ENCODE measurements around the gene DTX3L. TPM values are rescaled to one million over a fixed set of nuclear protein-coding genes. Genes with fewer than 3 reads are reported as not detected.

Gene DTX3L
- polyA plus RNA-seq, 2 donors: 5.9 to 6.4 TPM

DNA sequence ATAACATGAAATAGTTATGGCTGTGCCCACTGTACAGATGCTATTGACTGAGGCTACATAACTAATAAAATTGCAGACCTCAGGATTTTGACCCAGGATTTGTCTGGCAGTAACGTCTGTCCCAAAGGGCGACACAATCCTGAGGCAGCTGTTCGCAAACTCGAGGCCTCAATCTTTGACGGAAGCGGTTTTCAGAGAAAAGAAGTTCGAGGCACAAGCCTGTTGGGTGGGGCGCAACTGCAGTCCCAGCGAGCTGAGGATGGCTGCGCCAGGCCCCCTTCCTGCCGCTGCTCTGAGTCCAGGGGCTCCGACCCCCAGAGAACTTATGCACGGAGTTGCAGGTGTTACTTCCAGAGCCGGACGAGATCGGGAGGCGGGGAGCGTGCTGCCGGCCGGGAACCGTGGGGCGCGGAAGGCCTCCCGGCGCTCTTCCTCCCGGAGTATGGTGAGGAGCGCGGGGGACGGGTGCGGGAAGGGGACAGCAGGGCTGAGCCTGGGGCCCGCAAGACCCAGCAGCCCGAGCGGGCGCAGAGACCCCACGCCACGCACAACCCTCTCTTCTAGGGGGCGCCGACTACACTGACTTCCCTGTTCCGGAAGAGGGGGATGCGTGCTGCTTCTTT lies 13.4 kb downstream of the DTX3L start, which contains the start of gene PARP15:
TSS of gene PARP15 (plus strand) at position 242 of the 623 bp plus-strand sequence. CDS start at position 260, 18 bp downstream.
- Histone ChIP-seq H3K4me3 (ENCODE audit: low read depth in 1 of 2, low read length in 2 of 2) (peak within 1 kb of the TSS; percentile 41 to 62), H3K4me1 (ENCODE audit: control insufficient read depth in 2 of 2, insufficient read depth in 2 of 2, low read length in 1 of 2) (no peaks in the 10 kb centered on the region), H3K27me3 (ENCODE audit: control insufficient read depth in 1 of 2, insufficient read depth in 2 of 2, low read length in 2 of 2) (no peaks in the 10 kb centered on the region), H3K36me3 (ENCODE audit: control insufficient read depth in 2 of 2, insufficient read depth in 2 of 2, low read length in 1 of 2) (no peaks in the 10 kb centered on the region), H3K9me3 (ENCODE audit: control insufficient read depth in 2 of 2, insufficient read depth in 1 of 2, low read depth in 1 of 2, low read length in 1 of 2) (peaks cover 0 to 3% of the 10 kb centered on the region in 2 donors), H3K27ac (ENCODE audit: low read depth in 2 of 2, low read length in 1 of 2) (peak within 1 kb of the TSS in 1 of 2 donors; percentile 21)
- WGBS, 2 donors: 9 to 10% methylated on average over 35 to 40 of the region's 40 CpGs

DNA sequence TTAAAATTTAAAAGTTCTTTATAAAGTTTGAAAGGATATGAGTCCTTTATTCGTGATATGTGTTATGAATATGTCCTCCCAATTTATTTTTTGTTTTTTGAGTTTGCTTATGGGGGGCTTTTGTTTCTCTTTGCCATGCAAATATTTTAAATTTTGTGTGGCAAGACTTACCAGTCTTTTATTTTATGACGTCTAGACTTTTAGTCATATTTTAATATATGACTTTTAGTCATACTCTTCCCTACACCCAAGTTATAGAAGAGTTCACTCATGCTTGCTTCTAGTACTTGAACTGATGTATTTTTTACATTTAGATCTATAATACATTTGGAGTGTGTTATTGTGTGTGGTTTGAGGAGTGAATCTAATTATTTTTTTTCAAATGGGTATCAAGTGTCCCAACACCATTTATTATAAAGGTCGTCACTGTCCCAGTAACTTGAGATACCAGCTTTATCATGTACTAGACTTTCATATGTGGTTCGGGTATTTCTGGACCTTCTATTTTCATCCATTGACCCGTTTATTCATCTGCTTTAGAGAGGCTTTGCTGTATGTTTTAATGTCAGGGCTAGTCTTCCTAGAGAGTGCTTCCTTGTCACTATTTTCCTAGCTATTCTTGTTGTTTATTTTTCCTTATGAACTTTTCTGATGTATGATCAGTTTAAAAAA lies 14.1 kb downstream of the DTX3L start:
- Histone ChIP-seq H3K27ac (ENCODE audit: low read depth in 2 of 2, low read length in 1 of 2) (no peak overlapping the region), H3K4me1 (ENCODE audit: control insufficient read depth in 2 of 2, insufficient read depth in 2 of 2, low read length in 1 of 2) (no peaks in the 10 kb centered on the region), H3K9me3 (ENCODE audit: control insufficient read depth in 2 of 2, insufficient read depth in 1 of 2, low read depth in 1 of 2, low read length in 1 of 2) (peaks cover 0 to 3% of the 10 kb centered on the region in 2 donors), H3K4me3 (ENCODE audit: low read depth in 1 of 2, low read length in 2 of 2) (peak overlapping the region in 1 of 2 donors; percentile 41), H3K27me3 (ENCODE audit: control insufficient read depth in 1 of 2, insufficient read depth in 2 of 2, low read length in 2 of 2) (no peaks in the 10 kb centered on the region), H3K36me3 (ENCODE audit: control insufficient read depth in 2 of 2, insufficient read depth in 2 of 2, low read length in 1 of 2) (no peaks in the 10 kb centered on the region)
- WGBS, 2 donors: 51 to 57% methylated on average over 5 of the region's 5 CpGs

DNA sequence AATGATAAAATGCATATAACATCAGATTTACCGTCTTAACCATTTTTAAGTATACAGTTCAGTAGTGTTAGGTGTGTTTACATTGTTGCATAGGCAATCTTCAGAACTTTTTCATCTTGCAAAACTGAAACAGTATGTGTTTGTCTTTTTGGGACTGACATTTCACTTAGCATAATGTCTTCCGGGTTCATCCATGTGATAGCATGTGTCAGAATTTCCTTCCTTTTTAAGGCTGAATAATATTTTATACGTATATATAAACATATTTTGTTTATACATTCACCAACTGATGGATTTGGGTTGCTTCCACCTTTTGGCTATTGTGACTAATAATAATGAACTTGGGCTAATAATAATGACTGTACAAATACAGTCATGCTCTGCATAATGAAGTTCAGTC lies 16.3 kb downstream of the DTX3L start:
- Histone ChIP-seq H3K27ac (ENCODE audit: low read depth in 2 of 2, low read length in 1 of 2) (no peak overlapping the region), H3K27me3 (ENCODE audit: control insufficient read depth in 1 of 2, insufficient read depth in 2 of 2, low read length in 2 of 2) (no peaks in the 10 kb centered on the region), H3K9me3 (ENCODE audit: control insufficient read depth in 2 of 2, insufficient read depth in 1 of 2, low read depth in 1 of 2, low read length in 1 of 2) (peaks cover 0 to 5% of the 10 kb centered on the region in 2 donors), H3K4me3 (ENCODE audit: low read depth in 1 of 2, low read length in 2 of 2) (no peak overlapping the region), H3K4me1 (ENCODE audit: control insufficient read depth in 2 of 2, insufficient read depth in 2 of 2, low read length in 1 of 2) (no peaks in the 10 kb centered on the region), H3K36me3 (ENCODE audit: control insufficient read depth in 2 of 2, insufficient read depth in 2 of 2, low read length in 1 of 2) (no peaks in the 10 kb centered on the region)
- 71 to 72% methylated on average over 3 of the region's 3 CpGs for WGBS, 2 donors

DNA sequence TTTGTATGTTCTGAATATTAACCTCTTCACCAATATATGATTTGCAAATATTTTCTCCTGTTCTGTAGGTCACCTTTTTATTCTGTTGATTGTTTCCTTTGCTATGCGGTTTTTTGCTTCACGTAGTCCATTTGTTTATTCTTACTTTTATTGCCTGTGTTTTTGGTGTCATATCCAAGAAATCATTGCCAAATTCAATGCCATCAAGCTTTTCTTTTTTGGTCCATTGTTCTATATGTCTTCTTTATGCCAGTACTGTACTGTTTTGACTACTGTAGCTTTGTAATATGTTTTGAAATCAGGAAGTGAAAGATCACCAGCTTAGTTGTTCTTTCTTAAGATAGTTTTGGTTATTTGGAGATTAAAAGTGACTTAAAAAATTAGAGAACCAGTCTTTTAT lies 17.5 kb downstream of the DTX3L start:
- H3K36me3 ChIP-seq (ENCODE audit: control insufficient read depth in 2 of 2, insufficient read depth in 2 of 2, low read length in 1 of 2): no peaks in the 10 kb centered on the region
- H3K4me1 ChIP-seq (ENCODE audit: control insufficient read depth in 2 of 2, insufficient read depth in 2 of 2, low read length in 1 of 2): no peaks in the 10 kb centered on the region
- no peaks in the 10 kb centered on the region for H3K27me3 ChIP-seq (ENCODE audit: control insufficient read depth in 1 of 2, insufficient read depth in 2 of 2, low read length in 2 of 2)
- no peak overlapping the region for H3K4me3 ChIP-seq (ENCODE audit: low read depth in 1 of 2, low read length in 2 of 2)
- 97 to 98% methylated on average over 2 of the region's 2 CpGs for WGBS, 2 donors
- peaks cover 0 to 5% of the 10 kb centered on the region in 2 donors for H3K9me3 ChIP-seq (ENCODE audit: control insufficient read depth in 2 of 2, insufficient read depth in 1 of 2, low read depth in 1 of 2, low read length in 1 of 2)
- no peak overlapping the region for H3K27ac ChIP-seq (ENCODE audit: low read depth in 2 of 2, low read length in 1 of 2)

DNA sequence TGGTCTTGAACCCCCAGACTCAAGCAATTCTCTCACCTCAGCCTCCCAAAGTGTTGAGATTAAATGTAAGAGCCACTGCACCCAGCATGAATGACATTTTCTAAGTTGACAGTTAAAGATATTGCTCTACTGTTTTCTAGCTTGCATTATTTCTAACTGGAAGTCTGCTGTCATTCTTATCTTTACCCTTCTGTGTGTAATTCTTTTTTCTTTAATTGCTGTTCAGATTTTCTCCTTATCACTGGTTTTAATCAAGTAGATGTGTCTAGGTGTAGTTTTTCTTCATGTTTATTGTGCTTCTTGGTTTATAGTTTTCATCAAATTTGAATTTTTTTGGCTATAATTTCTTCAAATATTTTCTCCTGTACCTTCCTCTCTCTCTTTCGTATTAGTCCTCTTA lies 18.3 kb downstream of the DTX3L start:
- H3K4me1 ChIP-seq (ENCODE audit: control insufficient read depth in 2 of 2, insufficient read depth in 2 of 2, low read length in 1 of 2): no peaks in the 10 kb centered on the region
- no peaks in the 10 kb centered on the region for H3K27me3 ChIP-seq (ENCODE audit: control insufficient read depth in 1 of 2, insufficient read depth in 2 of 2, low read length in 2 of 2)
- WGBS, 2 donors: 97 to 98% methylated on average over 1 of the region's 1 CpG

DNA sequence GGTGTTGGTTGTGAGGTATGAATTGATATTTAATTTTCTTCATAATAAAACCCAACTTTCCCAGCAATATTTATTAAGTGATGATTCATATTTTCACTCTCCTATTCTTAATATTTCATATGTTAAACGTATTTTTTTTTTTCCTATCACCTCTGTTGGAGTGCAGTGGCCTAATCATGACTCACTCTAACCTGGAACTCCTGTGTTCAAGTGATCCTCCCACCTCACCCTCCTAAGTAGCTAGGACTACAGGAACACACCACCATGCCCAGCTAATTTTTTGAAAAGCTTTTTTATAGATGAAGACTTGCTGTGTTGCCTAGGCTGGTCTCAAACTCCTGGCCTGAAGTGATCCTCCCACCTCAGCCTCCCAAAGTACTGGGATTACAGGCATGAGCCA lies 22.0 kb downstream of the DTX3L start:
- Histone ChIP-seq H3K9me3 (ENCODE audit: control insufficient read depth in 2 of 2, insufficient read depth in 1 of 2, low read depth in 1 of 2, low read length in 1 of 2) (peaks cover 0 to 5% of the 10 kb centered on the region in 2 donors), H3K36me3 (ENCODE audit: control insufficient read depth in 2 of 2, insufficient read depth in 2 of 2, low read length in 1 of 2) (no peaks in the 10 kb centered on the region), H3K27me3 (ENCODE audit: control insufficient read depth in 1 of 2, insufficient read depth in 2 of 2, low read length in 2 of 2) (no peaks in the 10 kb centered on the region), H3K4me1 (ENCODE audit: control insufficient read depth in 2 of 2, insufficient read depth in 2 of 2, low read length in 1 of 2) (no peaks in the 10 kb centered on the region), H3K4me3 (ENCODE audit: low read depth in 1 of 2, low read length in 2 of 2) (no peak overlapping the region), H3K27ac (ENCODE audit: low read depth in 2 of 2, low read length in 1 of 2) (no peak overlapping the region)
- 33 to 35% methylated on average over 1 of the region's 1 CpG for WGBS, 2 donors

More for the DNA sequence above, 18.3 kb downstream of the DTX3L start:
- no peak overlapping the region for H3K4me3 ChIP-seq (ENCODE audit: low read depth in 1 of 2, low read length in 2 of 2)
- no peaks in the 10 kb centered on the region for H3K36me3 ChIP-seq (ENCODE audit: control insufficient read depth in 2 of 2, insufficient read depth in 2 of 2, low read length in 1 of 2)
- H3K27ac ChIP-seq (ENCODE audit: low read depth in 2 of 2, low read length in 1 of 2): no peak overlapping the region
- H3K9me3 ChIP-seq (ENCODE audit: control insufficient read depth in 2 of 2, insufficient read depth in 1 of 2, low read depth in 1 of 2, low read length in 1 of 2): peaks cover 0 to 5% of the 10 kb centered on the region in 2 donors

DNA sequence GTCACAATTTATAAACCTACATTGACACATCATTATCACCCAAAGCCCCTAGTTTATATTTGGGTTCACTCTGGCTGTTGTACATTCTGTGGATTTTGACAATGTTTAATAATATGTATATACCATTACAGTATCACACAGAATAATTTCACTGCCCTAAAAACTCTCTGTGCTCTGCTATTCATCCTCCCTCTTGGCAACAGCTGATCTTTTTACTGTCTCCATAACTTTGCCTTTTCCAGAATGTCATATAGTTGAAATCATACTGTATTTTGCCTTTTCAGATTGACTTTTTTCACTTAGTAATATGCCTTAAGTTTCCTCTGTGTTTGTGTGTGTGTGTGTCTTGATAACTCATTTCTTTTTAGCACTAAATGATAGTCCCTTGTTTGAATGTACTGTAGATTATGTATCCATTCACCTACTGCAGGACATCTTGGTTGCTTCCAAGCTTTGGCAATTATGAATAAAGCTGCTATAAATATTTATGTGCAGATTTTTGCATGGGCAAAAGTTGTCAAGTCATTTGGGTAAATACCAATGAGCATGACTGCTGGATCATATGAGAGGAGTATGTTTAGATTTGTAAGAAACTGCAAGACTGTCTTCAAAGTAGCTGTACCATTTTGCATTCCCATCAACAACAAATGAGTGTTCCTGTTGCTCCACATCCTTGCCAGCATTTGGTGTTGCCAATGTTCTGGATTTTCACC lies 22.8 kb downstream of the DTX3L start:
- Histone ChIP-seq H3K9me3 (ENCODE audit: control insufficient read depth in 2 of 2, insufficient read depth in 1 of 2, low read depth in 1 of 2, low read length in 1 of 2) (peaks cover 0 to 5% of the 10 kb centered on the region in 2 donors), H3K4me3 (ENCODE audit: low read depth in 1 of 2, low read length in 2 of 2) (no peak overlapping the region), H3K4me1 (ENCODE audit: control insufficient read depth in 2 of 2, insufficient read depth in 2 of 2, low read length in 1 of 2) (no peaks in the 10 kb centered on the region), H3K27ac (ENCODE audit: low read depth in 2 of 2, low read length in 1 of 2) (no peak overlapping the region), H3K27me3 (ENCODE audit: control insufficient read depth in 1 of 2, insufficient read depth in 2 of 2, low read length in 2 of 2) (no peaks in the 10 kb centered on the region), H3K36me3 (ENCODE audit: control insufficient read depth in 2 of 2, insufficient read depth in 2 of 2, low read length in 1 of 2) (no peaks in the 10 kb centered on the region)

DNA sequence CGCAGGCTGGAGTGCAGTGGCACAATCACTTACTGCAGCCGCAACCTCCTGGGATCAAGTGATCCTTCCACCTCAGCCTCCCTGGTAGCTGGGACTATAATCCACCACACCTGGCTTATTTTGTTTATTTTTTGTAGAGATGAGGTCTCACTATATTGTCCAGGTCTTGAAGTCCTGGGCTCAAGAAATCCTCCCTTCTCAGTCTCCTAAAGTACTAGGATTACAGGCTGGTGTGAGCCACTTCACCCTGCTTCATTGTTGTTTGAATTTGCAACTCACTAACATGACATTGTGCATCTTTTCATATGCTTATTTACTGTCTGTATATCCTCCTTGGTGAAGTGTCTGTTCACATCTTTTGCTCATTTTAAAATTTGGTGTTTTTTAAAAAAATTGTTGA lies 23.4 kb downstream of the DTX3L start:
- H3K36me3 ChIP-seq (ENCODE audit: control insufficient read depth in 2 of 2, insufficient read depth in 2 of 2, low read length in 1 of 2): no peaks in the 10 kb centered on the region
- H3K27ac ChIP-seq (ENCODE audit: low read depth in 2 of 2, low read length in 1 of 2): no peak overlapping the region
- no peaks in the 10 kb centered on the region for H3K27me3 ChIP-seq (ENCODE audit: control insufficient read depth in 1 of 2, insufficient read depth in 2 of 2, low read length in 2 of 2)
- WGBS, 2 donors: 22 to 45% methylated on average over 2 of the region's 2 CpGs
- peaks cover 0 to 3% of the 10 kb centered on the region in 2 donors for H3K9me3 ChIP-seq (ENCODE audit: control insufficient read depth in 2 of 2, insufficient read depth in 1 of 2, low read depth in 1 of 2, low read length in 1 of 2)
- no peaks in the 10 kb centered on the region for H3K4me1 ChIP-seq (ENCODE audit: control insufficient read depth in 2 of 2, insufficient read depth in 2 of 2, low read length in 1 of 2)
- no peak overlapping the region for H3K4me3 ChIP-seq (ENCODE audit: low read depth in 1 of 2, low read length in 2 of 2)

DNA sequence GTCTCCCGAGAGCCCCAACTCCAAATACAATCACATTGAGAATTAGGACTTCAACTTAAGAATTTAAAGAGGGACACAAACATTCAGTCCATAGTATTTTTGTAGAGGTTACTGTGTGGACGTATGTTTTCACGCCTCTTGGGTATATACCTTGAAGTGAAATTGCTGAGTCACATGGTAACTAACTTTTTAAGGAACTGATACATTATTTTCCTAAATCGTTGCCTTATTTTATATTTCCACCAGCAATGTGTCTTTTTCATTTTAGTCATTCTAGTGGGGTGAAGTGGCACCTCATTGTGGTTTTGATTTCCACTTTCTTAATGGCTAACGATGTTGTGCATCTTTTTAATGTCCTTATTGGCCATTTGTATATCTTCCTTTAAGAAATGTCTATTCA lies 25.2 kb downstream of the DTX3L start:
- Histone ChIP-seq H3K27me3 (ENCODE audit: control insufficient read depth in 1 of 2, insufficient read depth in 2 of 2, low read length in 2 of 2) (no peaks in the 10 kb centered on the region), H3K4me1 (ENCODE audit: control insufficient read depth in 2 of 2, insufficient read depth in 2 of 2, low read length in 1 of 2) (no peaks in the 10 kb centered on the region), H3K27ac (ENCODE audit: low read depth in 2 of 2, low read length in 1 of 2) (no peak overlapping the region), H3K4me3 (ENCODE audit: low read depth in 1 of 2, low read length in 2 of 2) (no peak overlapping the region), H3K36me3 (ENCODE audit: control insufficient read depth in 2 of 2, insufficient read depth in 2 of 2, low read length in 1 of 2) (no peaks in the 10 kb centered on the region), H3K9me3 (ENCODE audit: control insufficient read depth in 2 of 2, insufficient read depth in 1 of 2, low read depth in 1 of 2, low read length in 1 of 2) (no peaks in the 10 kb centered on the region)
- 62 to 67% methylated on average over 5 of the region's 5 CpGs for WGBS, 2 donors

Data from esophagus (tissue), 2 donors.